Measurements from ENCODE around the gene UAP1. TPM values are rescaled to one million over a fixed set of nuclear protein-coding genes. Genes with fewer than 3 reads are reported as not detected.

The UAP1 gene
- total RNA-seq, 2 donors from 2014 or later, result 36.4 to 39.4 TPM

DNA sequence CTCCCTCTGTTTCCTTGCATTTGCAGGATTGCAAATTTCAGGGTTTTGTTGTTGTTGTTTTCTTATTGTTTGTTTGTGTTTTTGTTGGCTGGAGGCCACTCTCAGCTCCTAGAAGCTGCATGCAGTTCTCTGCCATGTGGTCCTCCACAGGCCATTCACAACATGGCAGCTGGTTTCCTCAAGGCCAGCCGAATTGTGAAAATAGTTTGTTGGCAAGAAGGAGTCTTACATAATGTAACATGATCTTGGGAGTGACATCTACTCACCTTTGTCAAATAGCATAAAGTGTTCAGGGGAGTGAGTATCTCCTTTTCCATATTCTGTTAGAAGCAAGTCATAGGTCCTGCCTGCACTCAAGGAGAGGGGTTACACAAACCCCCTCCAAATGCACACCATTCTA, 10.6 kb upstream of the UAP1 start:
- no peaks in the 10 kb centered on the region for H3K36me3 Mint-ChIP-seq (ENCODE audit: low read depth)
- H3K9me3 ChIP-seq (ENCODE audit: control insufficient read depth, low read length), result no peaks in the 10 kb centered on the region
- no peak overlapping the region for H3K9ac ChIP-seq (ENCODE audit: extremely low read depth, low read length, poor library complexity, severe bottlenecking)
- DNase-seq, result no peak
- TF ChIP-seq, protein P1, sequence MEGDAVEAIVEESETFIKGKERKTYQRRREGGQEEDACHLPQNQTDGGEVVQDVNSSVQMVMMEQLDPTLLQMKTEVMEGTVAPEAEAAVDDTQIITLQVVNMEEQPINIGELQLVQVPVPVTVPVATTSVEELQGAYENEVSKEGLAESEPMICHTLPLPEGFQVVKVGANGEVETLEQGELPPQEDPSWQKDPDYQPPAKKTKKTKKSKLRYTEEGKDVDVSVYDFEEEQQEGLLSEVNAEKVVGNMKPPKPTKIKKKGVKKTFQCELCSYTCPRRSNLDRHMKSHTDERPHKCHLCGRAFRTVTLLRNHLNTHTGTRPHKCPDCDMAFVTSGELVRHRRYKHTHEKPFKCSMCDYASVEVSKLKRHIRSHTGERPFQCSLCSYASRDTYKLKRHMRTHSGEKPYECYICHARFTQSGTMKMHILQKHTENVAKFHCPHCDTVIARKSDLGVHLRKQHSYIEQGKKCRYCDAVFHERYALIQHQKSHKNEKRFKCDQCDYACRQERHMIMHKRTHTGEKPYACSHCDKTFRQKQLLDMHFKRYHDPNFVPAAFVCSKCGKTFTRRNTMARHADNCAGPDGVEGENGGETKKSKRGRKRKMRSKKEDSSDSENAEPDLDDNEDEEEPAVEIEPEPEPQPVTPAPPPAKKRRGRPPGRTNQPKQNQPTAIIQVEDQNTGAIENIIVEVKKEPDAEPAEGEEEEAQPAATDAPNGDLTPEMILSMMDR (conservative IDR thresholded peaks at IDR 0.05), result no peak
- H3K4me1 ChIP-seq (ENCODE audit: control insufficient read depth, insufficient read depth, low read length), result no peaks in the 10 kb centered on the region
- H3K36me3 ChIP-seq (ENCODE audit: control insufficient read depth, insufficient read depth, low read length), result no peaks in the 10 kb centered on the region
- H3K27me3 Mint-ChIP-seq (ENCODE audit: insufficient read depth), result no peaks in the 10 kb centered on the region
- no peaks in the 10 kb centered on the region for H3K9me3 Mint-ChIP-seq
- no peak overlapping the region for H3K4me3 ChIP-seq (ENCODE audit: low read length)
- H3K27ac Mint-ChIP-seq, result no peak overlapping the region
- H3K27me3 ChIP-seq (ENCODE audit: control insufficient read depth, insufficient read depth, low read length, poor library complexity, severe bottlenecking), result no peaks in the 10 kb centered on the region
- H3K27ac ChIP-seq (ENCODE audit: low read depth, low read length), result no peak overlapping the region
- H3K4me3 Mint-ChIP-seq, result no peak overlapping the region
- WGBS, 2 experiments (ENCODE audit: insufficient coverage in 1 of 2, insufficient read length in 1 of 2), result 94% methylated on average over 1 of the region's 1 CpG; no CpG with 5 or more reads in 1 of the 2 experiments
- H3K4me1 Mint-ChIP-seq, result no peaks in the 10 kb centered on the region

DNA sequence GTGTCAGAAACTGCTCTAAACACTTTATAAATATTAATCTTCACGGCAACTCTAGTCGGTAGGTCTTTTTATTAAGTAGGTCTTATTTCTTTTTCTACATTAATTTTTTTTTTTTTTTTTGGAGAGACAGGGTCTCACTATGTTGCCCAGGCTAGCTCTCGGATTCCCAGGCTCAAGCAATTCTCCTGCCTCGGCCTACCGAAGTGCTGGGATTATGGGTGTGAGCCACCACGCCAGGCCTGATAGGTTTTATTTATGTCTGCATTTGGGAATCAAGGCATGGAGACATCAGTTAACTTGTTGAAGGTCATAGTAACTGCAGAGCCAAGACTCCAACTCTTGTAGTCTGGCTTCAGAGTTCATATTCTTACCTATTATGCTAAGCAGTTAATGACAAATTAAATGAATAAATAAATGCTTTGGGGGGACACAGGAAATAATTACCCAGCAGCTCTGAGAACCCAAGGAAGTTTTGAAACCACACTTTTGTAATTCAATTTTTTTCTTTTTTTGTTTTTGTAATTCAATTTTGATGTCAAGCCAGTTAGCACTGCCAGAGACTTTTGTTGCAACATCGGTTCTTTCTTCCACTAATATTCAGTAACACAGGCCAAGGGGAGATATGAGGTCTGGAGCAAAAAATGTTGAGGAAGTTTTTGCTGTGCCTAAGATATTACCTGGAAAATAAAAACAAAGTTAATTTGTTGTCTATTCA, 9.4 kb upstream of the UAP1 start:
- no peak for DNase-seq
- 91 to 100% methylated on average over 1 to 5 of the region's 7 CpGs for WGBS, 2 experiments (ENCODE audit: insufficient coverage in 1 of 2, insufficient read length in 1 of 2)
- no peaks in the 10 kb centered on the region for H3K36me3 Mint-ChIP-seq (ENCODE audit: low read depth)
- no peaks in the 10 kb centered on the region for H3K27me3 Mint-ChIP-seq (ENCODE audit: insufficient read depth)
- no peak overlapping the region for H3K27ac ChIP-seq (ENCODE audit: low read depth, low read length)
- H3K9me3 Mint-ChIP-seq, result no peaks in the 10 kb centered on the region
- H3K36me3 ChIP-seq (ENCODE audit: control insufficient read depth, insufficient read depth, low read length), result no peaks in the 10 kb centered on the region
- H3K4me3 Mint-ChIP-seq, result no peak overlapping the region
- H3K9me3 ChIP-seq (ENCODE audit: control insufficient read depth, low read length), result no peaks in the 10 kb centered on the region
- TF ChIP-seq, protein P1 (conservative IDR thresholded peaks at IDR 0.05), result no peak
- no peaks in the 10 kb centered on the region for H3K4me1 Mint-ChIP-seq
- no peak overlapping the region for H3K27ac Mint-ChIP-seq
- no peak overlapping the region for H3K9ac ChIP-seq (ENCODE audit: extremely low read depth, low read length, poor library complexity, severe bottlenecking)
- no peak overlapping the region for H3K4me3 ChIP-seq (ENCODE audit: low read length)
- H3K27me3 ChIP-seq (ENCODE audit: control insufficient read depth, insufficient read depth, low read length, poor library complexity, severe bottlenecking), result no peaks in the 10 kb centered on the region
- H3K4me1 ChIP-seq (ENCODE audit: control insufficient read depth, insufficient read depth, low read length), result no peaks in the 10 kb centered on the region

GRCh38 chr1:162552684-162553252, 8.8 kb upstream of the UAP1 start:
- TF ChIP-seq, protein P1 (conservative IDR thresholded peaks at IDR 0.05), result no peak
- H3K4me3 Mint-ChIP-seq, result no peak overlapping the region
- Histone ChIP-seq H3K36me3 (ENCODE audit: control insufficient read depth, insufficient read depth, low read length) (no peaks in the 10 kb centered on the region), H3K9ac (ENCODE audit: extremely low read depth, low read length, poor library complexity, severe bottlenecking) (no peak overlapping the region), H3K4me3 (ENCODE audit: low read length) (no peak overlapping the region), H3K4me1 (ENCODE audit: control insufficient read depth, insufficient read depth, low read length) (no peaks in the 10 kb centered on the region), H3K27ac (ENCODE audit: low read depth, low read length) (no peak overlapping the region), H3K27me3 (ENCODE audit: control insufficient read depth, insufficient read depth, low read length, poor library complexity, severe bottlenecking) (no peaks in the 10 kb centered on the region), H3K9me3 (ENCODE audit: control insufficient read depth, low read length) (no peaks in the 10 kb centered on the region)
- 94% methylated on average over 8 of the region's 8 CpGs for WGBS, 2 experiments (ENCODE audit: insufficient coverage in 1 of 2, insufficient read length in 1 of 2)
- DNase-seq, result no peak
- H3K27me3 Mint-ChIP-seq (ENCODE audit: insufficient read depth), result no peaks in the 10 kb centered on the region
- no peaks in the 10 kb centered on the region for H3K4me1 Mint-ChIP-seq
- H3K9me3 Mint-ChIP-seq, result no peaks in the 10 kb centered on the region
- H3K36me3 Mint-ChIP-seq (ENCODE audit: low read depth), result no peaks in the 10 kb centered on the region
- H3K27ac Mint-ChIP-seq, result no peak overlapping the region

Measured in endodermal cell (in vitro differentiated cells).